Kidney epithelial cell (primary cell): ENCODE results near the gene MECP2. TPM values are rescaled to one million over a fixed set of nuclear protein-coding genes. Genes with fewer than 3 reads are reported as not detected.

Experiments
- DNase-seq: peaks from one replicate; pipeline ENCODE4 v3.0.0-alpha.2; 2010; ENCODE audit warnings: low read depth
- H3K27me3 ChIP-seq: 2 replicates; pipeline ENCODE4 v1.6.0; 2011; ENCODE audit warnings: low read length; ENCODE audit not compliant: control insufficient read depth, insufficient read depth
- H3K36me3 ChIP-seq: 2 replicates; pipeline ENCODE4 v1.5.1; 2011; ENCODE audit warnings: low read length; ENCODE audit not compliant: control insufficient read depth, insufficient read depth
- H3K4me3 ChIP-seq: 2 replicates; pipeline ENCODE4 v1.5.1; 2011; ENCODE audit warnings: low read depth, mild to moderate bottlenecking, control low read depth, low read length
- CTCF ChIP-seq: IDR thresholded peaks from 2 replicates; pipeline ENCODE4 v1.5.1; 2011; ENCODE audit warnings: mild to moderate bottlenecking, moderate library complexity, low read length, control low read depth, inconsistent platforms; ENCODE audit not compliant: insufficient read depth, poor library complexity, severe bottlenecking
- total RNA-seq: library from RNA; depleted of rRNA; stranded (reverse); fragments of >200 nt; gene quantifications from 2 replicates; pipeline ENCODE4 v1.2.3, GENCODE V29; 2015

The MECP2 gene
- total RNA-seq, 1 donor from 2014 or later = 34.4 TPM

- no peak for TF ChIP-seq CTCF
- Histone ChIP-seq H3K4me3 (no peak overlapping the region), H3K27me3 (no peaks in the 10 kb centered on the region), H3K36me3 (no peaks in the 10 kb centered on the region)
- no peak for DNase-seq
Measured at GRCh38 chrX:154120567-154120966, 23.1 kb upstream of the MECP2 start.

GRCh38 chrX:154117566-154117965 lies 20.0 kb upstream of the MECP2 start:
- TF ChIP-seq CTCF = no peak
- no peaks in the 10 kb centered on the region for H3K36me3 ChIP-seq
- no peak for DNase-seq
- no peak overlapping the region for H3K4me3 ChIP-seq
- H3K27me3 ChIP-seq = no peaks in the 10 kb centered on the region

- Histone ChIP-seq H3K27me3 (no peaks in the 10 kb centered on the region), H3K36me3 (no peaks in the 10 kb centered on the region)
- DNase-seq = no peak
Measured at GRCh38 chrX:154116426-154117211, 19.1 kb upstream of the MECP2 start.

GRCh38 chrX:154115750-154116149 lies 18.2 kb upstream of the MECP2 start:
- Histone ChIP-seq H3K27me3 (no peaks in the 10 kb centered on the region), H3K36me3 (no peaks in the 10 kb centered on the region), H3K4me3 (no peak overlapping the region)
- no peak for DNase-seq
- no peak for TF ChIP-seq CTCF

More at GRCh38 chrX:154116426-154117211, 19.1 kb upstream of the MECP2 start:
- H3K4me3 ChIP-seq = no peak overlapping the region
- no peak for TF ChIP-seq CTCF

- no peak overlapping the region for H3K4me3 ChIP-seq
- H3K36me3 ChIP-seq = no peaks in the 10 kb centered on the region
- H3K27me3 ChIP-seq = no peaks in the 10 kb centered on the region
- DNase-seq = no peak
- TF ChIP-seq CTCF = no peak
Measured at GRCh38 chrX:154115071-154115470, 17.6 kb upstream of the MECP2 start.

- Histone ChIP-seq H3K4me3 (no peak overlapping the region), H3K36me3 (no peaks in the 10 kb centered on the region), H3K27me3 (no peaks in the 10 kb centered on the region)
- TF ChIP-seq CTCF = no peak
- no peak for DNase-seq
Measured at GRCh38 chrX:154114652-154115051, 17.1 kb upstream of the MECP2 start.
